HG02588 (cell line): ENCODE data around the gene MEIS2.

Experiments used
- ATAC-seq: cut with Tn5 transposase; IDR thresholded peaks from one replicate; pipeline ENCODE4 v1.9.1; 2021; ENCODE audit warnings: mild to moderate bottlenecking, moderate library complexity; ENCODE audit not compliant: unreplicated experiment

The MEIS2 gene

DNA sequence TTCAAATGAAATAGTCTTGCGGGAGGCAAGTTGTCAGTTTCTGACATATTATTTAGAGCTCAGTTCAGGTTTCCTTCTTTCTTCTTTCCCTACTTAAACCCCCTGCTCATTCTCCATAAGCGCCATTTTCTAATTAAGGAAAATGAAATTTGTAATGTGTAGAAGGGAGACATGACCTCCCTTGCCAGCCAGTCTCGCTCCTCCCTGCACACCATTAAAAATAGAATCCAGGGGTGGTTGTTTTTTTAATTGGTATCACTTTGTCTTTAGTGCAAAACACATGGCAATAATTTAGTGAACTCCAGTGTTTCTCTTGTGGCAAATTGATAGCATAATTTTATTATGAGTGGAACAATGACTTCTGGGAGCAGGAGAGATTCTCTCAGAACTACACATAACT, 160.1 kb downstream of the MEIS2 start:
- ATAC-seq, result no peak

GRCh38 chr15:36938764-36939163, 161.6 kb downstream of the MEIS2 start:
- no peak for ATAC-seq

- no peak for ATAC-seq
Measured at GRCh38 chr15:36938131-36938530, 162.2 kb downstream of the MEIS2 start.

DNA sequence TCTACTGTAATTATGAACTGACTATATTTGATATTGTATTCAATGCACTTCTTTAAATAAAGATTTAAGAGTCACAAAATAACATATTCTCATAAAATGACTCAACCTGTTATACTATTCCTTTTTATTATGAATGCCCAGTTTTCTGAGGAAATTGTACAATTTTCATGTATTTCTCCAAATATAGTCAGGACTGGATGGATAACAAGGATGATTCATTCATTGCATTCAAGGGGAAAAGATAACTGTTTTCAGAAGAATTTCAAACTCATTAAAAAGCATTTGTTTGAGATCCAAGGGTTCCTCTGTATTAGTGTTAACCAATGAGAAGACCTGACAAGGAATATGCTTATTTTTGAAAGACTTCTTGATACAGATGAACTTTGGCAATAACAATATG, 163.7 kb downstream of the MEIS2 start:
- no peak for ATAC-seq

DNA sequence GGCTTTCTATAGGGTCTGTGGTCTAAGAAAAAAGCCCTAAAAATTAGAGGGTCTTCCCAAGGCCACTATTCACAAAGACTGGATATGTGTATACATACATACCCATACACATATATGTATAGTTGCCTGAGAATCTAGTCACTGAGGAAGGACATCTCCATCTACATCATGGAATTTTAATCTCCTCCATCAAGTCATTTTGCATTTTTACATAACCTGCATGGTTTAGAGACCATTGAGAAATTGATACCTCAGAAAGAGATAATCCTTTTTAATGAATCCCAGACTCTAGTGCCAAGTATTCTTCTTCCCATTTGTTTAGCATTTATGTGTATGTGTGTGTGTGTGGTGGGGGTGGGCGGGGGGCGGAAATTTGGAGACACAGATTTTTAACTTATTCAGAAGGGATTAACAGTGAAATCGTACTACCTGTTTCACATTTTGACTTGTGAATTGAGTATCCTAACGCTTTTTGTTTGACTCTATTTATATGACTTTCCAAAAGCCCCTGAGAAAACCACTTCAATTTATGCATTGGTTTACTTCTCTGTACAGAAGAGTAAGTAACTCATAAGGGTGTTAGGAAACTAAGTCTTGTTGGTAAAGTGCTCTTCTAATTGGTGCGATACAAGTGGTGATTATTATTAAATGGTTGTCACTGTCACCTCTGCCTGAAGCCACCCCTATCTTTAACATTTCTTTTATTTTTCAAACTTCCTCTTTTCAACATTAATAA, 166.9 kb downstream of the MEIS2 start:
- no peak for ATAC-seq

- ATAC-seq, result no peak
Measured at GRCh38 chr15:36932070-36932469, 168.3 kb downstream of the MEIS2 start.

GRCh38 chr15:36931434-36931833, 168.9 kb downstream of the MEIS2 start:
- no peak for ATAC-seq

DNA sequence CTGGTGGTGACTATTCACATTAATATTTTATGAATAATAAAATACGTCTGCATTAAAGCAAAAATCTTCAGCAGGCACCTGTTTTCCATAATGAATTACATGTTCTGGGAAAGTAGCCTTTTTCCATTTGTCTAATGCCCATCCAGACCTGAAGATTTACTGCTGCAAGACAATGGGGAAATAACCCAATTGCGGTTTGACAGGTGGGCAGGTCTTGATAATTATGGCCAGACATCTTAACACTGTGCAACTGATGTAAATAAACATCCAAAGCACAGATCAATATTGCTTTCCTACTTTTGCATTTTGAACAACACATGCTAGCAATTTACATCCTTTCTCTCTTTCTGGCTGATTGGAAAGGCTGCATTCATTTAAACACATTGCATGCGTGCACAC, 173.9 kb downstream of the MEIS2 start:
- no peak for ATAC-seq

GRCh38 chr15:36925653-36926426, 174.5 kb downstream of the MEIS2 start:
- ATAC-seq, result no peak

DNA sequence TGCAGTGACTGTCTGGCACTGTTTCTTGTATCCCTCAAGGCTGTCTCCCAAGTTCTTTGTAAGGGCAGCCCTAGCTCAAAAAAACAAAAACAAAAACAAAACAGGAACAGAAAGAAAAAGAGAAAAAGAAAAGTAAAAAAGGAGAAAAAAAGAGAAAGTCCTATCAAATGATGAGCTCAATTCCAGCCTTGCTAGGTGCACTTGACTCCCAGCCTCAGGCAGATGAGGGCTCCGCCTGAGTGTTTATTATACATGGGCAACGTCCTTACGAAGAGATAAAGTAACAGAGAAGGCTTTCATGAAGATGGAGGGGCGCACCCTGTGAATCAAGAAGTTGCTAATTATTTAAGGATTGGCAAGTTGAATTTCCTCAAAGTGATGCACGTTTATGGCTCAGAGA, 175.3 kb downstream of the MEIS2 start:
- no peak for ATAC-seq

- no peak for ATAC-seq
Measured at GRCh38 chr15:36924034-36924433, 176.3 kb downstream of the MEIS2 start.

DNA sequence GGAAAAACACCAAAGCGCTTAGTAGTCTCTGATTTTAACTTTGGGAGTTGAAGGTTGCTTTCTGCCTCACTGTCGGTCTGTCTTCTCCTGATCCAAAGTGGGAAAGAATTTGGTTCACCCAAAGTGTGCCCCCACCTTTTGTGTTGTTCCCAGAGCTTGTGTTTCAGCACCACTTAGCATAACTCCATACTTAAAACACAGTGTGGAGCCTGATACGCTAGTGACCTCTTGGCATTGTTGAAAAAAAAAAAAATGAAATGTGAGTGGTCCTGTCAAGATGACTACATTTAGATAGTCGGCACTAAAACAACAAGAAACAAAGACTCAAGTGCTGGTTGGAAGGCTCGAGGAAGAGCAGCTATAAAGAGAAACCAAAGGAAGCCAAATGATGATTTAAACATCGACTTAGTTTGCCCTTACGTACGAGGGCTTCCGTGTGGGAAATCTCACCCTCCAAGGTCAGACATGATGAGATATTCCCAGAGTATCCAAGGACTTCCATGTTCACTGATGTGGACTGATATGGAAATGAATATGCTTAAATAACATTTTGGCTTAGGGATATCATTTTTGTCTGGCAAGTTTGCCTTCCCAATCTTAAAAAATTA, 178.8 kb downstream of the MEIS2 start:
- no peak for ATAC-seq

- ATAC-seq, result no peak
Measured at GRCh38 chr15:36917411-36918267, 182.7 kb downstream of the MEIS2 start.

DNA sequence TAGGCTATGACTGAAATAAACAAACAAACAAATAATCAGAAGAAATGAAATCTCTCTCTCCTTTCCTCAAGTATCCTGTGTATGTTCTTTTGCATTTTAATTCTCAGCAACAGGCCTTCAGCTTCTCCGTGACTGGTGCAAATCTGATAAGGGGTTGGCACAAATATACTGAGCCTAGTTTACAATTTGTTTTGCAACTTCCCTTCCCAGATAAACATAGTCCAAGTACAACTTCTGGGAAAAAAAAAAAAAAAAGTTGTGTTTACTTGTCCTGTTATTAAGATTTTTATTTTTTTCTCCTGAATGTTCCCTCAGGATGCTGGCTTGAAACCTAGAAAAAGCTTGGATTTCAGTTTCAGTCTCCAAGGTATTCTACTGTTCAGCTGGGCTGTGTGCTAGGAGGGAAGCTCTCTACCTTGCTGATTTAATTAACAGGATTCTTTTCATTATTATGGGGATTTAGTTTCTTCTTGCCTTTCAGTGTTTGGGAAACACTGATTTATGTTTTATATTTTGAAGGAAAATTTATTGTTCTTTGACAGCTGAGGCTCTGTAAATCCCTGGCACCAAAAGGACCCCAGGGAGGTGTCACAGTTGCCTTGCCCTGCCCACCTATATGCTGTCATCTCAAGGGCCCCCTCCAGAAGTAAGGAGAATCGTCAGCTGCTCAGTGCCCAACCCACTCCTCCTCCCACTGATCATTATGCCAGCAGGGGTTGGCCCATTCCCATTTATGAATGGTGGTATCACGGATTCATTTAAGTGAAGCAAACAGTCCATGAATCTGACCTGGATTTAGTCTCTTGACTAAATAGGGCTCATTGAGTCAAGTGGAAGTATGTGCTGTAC, 185.2 kb downstream of the MEIS2 start:
- ATAC-seq, result no peak

GRCh38 chr15:36914466-36914865, 185.9 kb downstream of the MEIS2 start:
- no peak for ATAC-seq

DNA sequence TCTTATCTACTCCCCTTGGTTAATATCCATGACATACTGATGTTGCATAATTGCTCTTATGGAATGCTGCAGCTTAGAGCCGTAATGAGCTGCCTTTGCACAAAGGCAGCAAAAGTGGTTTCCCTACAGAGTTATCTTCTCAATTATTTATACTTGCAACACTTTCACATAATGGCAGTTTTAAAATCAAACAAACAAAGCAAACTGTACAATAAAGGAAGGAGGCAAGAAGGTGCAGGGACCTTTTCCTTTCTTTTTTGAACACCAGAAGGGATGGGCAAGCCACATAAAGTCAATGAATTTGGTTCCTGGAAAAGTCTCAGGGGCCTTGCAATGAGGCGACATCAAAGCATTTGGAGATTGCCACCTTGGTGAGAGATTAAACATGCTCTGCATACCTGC, 188.0 kb downstream of the MEIS2 start:
- no peak for ATAC-seq

DNA sequence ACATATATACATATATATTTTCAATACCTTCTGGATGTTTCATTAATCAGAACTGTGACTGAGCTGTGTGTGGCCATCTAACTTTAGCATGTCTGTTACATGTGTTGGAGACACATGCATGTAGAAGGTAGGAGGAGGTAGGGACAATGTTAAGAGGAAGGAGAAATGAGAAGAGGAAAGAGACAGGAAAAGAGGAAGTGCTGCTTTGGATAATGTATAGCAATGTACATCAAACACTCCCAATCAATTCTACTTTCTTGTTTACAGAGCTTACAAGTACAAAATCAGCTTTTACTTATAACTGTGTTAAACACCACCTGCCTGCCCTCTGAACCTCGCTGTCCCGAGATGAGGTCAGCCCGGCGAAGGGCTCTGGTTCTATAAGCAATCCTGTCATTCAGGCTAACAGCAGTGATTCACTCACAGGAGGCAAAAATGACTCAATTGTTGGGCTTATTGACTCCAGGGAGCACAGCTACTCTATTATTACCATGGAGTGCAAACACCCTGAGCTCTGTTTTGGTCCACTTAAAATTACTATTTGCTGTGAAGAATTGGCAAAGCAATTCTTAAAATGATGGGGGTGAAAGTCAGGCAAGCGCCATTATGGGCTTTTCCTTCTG, 188.9 kb downstream of the MEIS2 start:
- no peak for ATAC-seq

DNA sequence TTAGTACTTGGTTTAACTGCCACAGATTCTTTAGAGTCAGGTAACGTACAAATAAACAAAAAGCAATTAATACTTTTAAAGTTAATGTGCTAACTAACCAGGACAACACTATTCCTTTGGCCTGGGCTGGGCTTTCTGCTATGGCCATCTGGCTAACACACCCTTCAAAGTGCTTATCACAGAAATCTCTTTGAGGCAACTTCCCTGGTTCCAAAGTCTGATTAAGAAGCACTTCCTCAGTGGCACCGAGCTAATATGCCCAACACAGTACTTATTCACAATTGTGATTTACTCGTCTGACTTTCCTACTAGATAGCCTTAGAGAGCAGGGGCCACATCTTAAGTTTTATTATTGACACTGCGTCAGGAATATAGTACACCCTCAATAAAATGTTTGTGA, 191.4 kb downstream of the MEIS2 start:
- no peak for ATAC-seq

DNA sequence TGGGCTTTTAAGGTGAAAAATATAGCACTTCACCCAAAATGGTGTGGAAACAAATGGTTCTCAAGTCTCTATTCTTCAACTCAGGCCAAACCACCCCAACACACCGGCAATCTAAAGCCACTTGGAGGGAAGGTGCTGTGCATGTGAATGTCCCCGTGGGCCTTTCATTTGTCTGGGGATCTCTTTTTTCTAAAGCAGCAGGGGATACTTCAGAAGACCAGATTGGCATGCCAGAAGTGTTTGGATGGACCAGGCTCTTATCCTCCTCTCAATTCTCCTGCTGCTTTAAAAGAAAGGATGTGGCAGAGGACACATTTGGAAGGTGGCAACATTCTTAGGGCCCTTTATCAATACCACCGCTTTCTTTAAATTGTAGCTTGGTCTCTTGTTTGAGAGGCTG, 193.1 kb downstream of the MEIS2 start:
- no peak for ATAC-seq

- ATAC-seq, result no peak
Measured at GRCh38 chr15:36905908-36906307, 194.4 kb downstream of the MEIS2 start.
